ENCODE data around the gene DRAM2. TPM values are rescaled to one million over a fixed set of nuclear protein-coding genes. Genes with fewer than 3 reads are reported as not detected.

Gene DRAM2
- total and polyA plus RNA-seq, 2 of the 13 experiments (the other 11 are each of a cell fraction or from before 2014, with no cell fraction given), result 33.2 to 123 TPM

GRCh38 chr1:111179968-111180533 lies 40.2 kb upstream of the DRAM2 start:
- BruUV-seq (replicated peaks), result no TSS peak
- no peaks in the 10 kb centered on the region for H3K79me2 ChIP-seq (ENCODE audit: insufficient read depth, low read length)
- ChIA-PET CTCF (ENCODE audit: low intra/inter-chr PET ratio, low total read pairs) (no interaction called here), POLR2A (no interaction called here)
- no peak overlapping the region for H3K27ac ChIP-seq (ENCODE audit: extremely low read length, insufficient read depth, low read length)
- H3K4me2 ChIP-seq (ENCODE audit: low read depth, low read length), result no peak overlapping the region
- TF ChIP-seq ZFP41 (CRISPR knock-in tag; IDR thresholded peaks at IDR 0.05; ENCODE audit: borderline replicate concordance) (no peak), KMT2A (CRISPR knock-in tag; IDR thresholded peaks at IDR 0.05) (no peak), ZBTB21 (CRISPR knock-in tag; IDR thresholded peaks at IDR 0.05) (no peak), FIP1L1 (IDR thresholded peaks at IDR 0.05; ENCODE audit: borderline replicate concordance, insufficient read depth, low read depth, low read length) (no peak), ZNF567 (CRISPR knock-in tag; IDR thresholded peaks at IDR 0.05; ENCODE audit: borderline replicate concordance) (no peak), FOXO1 (CRISPR knock-in tag; IDR thresholded peaks at IDR 0.05) (no peak), MYNN (CRISPR knock-in tag; IDR thresholded peaks at IDR 0.05; ENCODE audit: low read depth) (no peak), KAT7 (CRISPR knock-in tag; IDR thresholded peaks at IDR 0.05; ENCODE audit: borderline replicate concordance) (no peak), ZNF263 (CRISPR knock-in tag; IDR thresholded peaks at IDR 0.05) (no peak), EHMT2 (IDR thresholded peaks at IDR 0.05; ENCODE audit: borderline replicate concordance, low read depth, low read length) (no peak), HDAC1 (CRISPR knock-in tag; IDR thresholded peaks at IDR 0.05) (no peak), SP5 (CRISPR knock-in tag; IDR thresholded peaks at IDR 0.05; ENCODE audit: borderline replicate concordance, low read depth) (no peak), ZNF550 (CRISPR knock-in tag; IDR thresholded peaks at IDR 0.05; ENCODE audit: borderline replicate concordance) (no peak), CENPX (CRISPR knock-in tag; IDR thresholded peaks at IDR 0.05) (no peak), TEF (CRISPR knock-in tag; IDR thresholded peaks at IDR 0.05) (no peak)
- ATAC-seq, result no peak
- no peak overlapping the region for H3K4me3 ChIP-seq (replicated peaks in 1 of 3; ENCODE audit: insufficient read depth in 1 of 3, low read depth in 2 of 3, low read length in 3 of 3)
- FAIRE-seq, result no peak
- no peaks in the 10 kb centered on the region for H4K20me1 ChIP-seq (ENCODE audit: insufficient read depth, low read length)
- H3K9ac ChIP-seq (ENCODE audit: insufficient read depth, low read depth, low read length), result no peak overlapping the region
- H3K27me3 ChIP-seq (ENCODE audit: control insufficient read depth in 1 of 2, insufficient read depth in 2 of 2, low read length in 2 of 2), result no peaks in the 10 kb centered on the region
- H3K36me3 ChIP-seq (replicated peaks in 1 of 2; ENCODE audit: control insufficient read depth in 1 of 2, insufficient read depth in 2 of 2, low read length in 2 of 2), result peaks cover 10 to 47% of the 10 kb centered on the region in 2 experiments
- H3K9me3 ChIP-seq (ENCODE audit: low read length), result no peaks in the 10 kb centered on the region
- in situ Hi-C loops (cut with HindIII; ENCODE audit: extremely low pct_ligation_motif_present, low pct_unique_long_range_greater_than_20kb), result no loop called here
- no peak overlapping the region for H2AFZ ChIP-seq (ENCODE audit: low read length)
- intact Hi-C loops (cut with micrococcal nuclease; ENCODE audit: unreplicated experiment), result no loop called here
- H3K4me1 ChIP-seq (ENCODE audit: insufficient read depth, low read length), result no peaks in the 10 kb centered on the region
- DNase-seq (ENCODE audit: low spot score), result no peak
